Nephron (organoid): ENCODE results near the gene ZNF587.
"Not testable (repeated sequence)": the region's sequence is repeated elsewhere in the genome, so short reads cannot be mapped to it uniquely, and the experiment has no call there.

Experiments
- H3K27ac Mint-ChIP-seq, 3 experiments: 2 replicates each; pipeline ENCODE4 v1.8.0; 2020; ENCODE audit warnings: mixed read lengths in 3 of 3, mild to moderate bottlenecking in 2 of 3, moderate library complexity in 1 of 3
- H3K27me3 Mint-ChIP-seq: 2 replicates; pipeline ENCODE4 v1.8.0; 2021; ENCODE audit warnings: low read depth, mild to moderate bottlenecking, moderate library complexity, mixed read lengths
- H3K36me3 Mint-ChIP-seq: 2 replicates; pipeline ENCODE4 v1.8.0; 2020; ENCODE audit warnings: low read depth, mixed read lengths
- H3K4me1 Mint-ChIP-seq: 2 replicates; pipeline ENCODE4 v1.8.0; 2020; ENCODE audit warnings: mixed read lengths
- H3K4me3 Mint-ChIP-seq, 3 experiments: 2 replicates each; pipeline ENCODE4 v1.8.0; 2020; ENCODE audit warnings: mild to moderate bottlenecking in 3 of 3, mixed read lengths in 3 of 3, moderate library complexity in 2 of 3
- H3K9me3 Mint-ChIP-seq: 2 replicates; pipeline ENCODE4 v1.8.0; 2020; ENCODE audit warnings: mixed read lengths
- CTCF ChIP-seq, 3 experiments: fragments of 200-600 bp; sonication (generic); IDR thresholded peaks; one replicate each; pipeline ENCODE4 v1.5.0; 2021; ENCODE audit warnings: antibody characterized with exemption in 3 of 3; ENCODE audit not compliant: unreplicated experiment in 3 of 3

Gene ZNF587

GRCh38 chr19:57886046-57886445 is 36.4 kb downstream of the ZNF587 start:
- Mint-ChIP-seq H3K9me3 (peaks cover 59% of the 10 kb centered on the region), H3K27ac (no peak overlapping the region), H3K36me3 (peaks cover 77% of the 10 kb centered on the region), H3K4me3 (peak overlapping the region in 2 of 3 experiments; percentile 16 to 49), H3K4me1 (peaks cover 13% of the 10 kb centered on the region), H3K27me3 (no peaks in the 10 kb centered on the region)
- no peak for TF ChIP-seq CTCF (IDR thresholded peaks at IDR 0.05; ENCODE audit: unreplicated experiment in 3 of 3)

- H3K36me3 Mint-ChIP-seq, result peaks cover 81% of the 10 kb centered on the region
- no peaks in the 10 kb centered on the region for H3K27me3 Mint-ChIP-seq
- H3K4me1 Mint-ChIP-seq, result peaks cover 13% of the 10 kb centered on the region
- no peak for TF ChIP-seq CTCF (IDR thresholded peaks at IDR 0.05; ENCODE audit: unreplicated experiment in 3 of 3)
- H3K9me3 Mint-ChIP-seq, result peaks cover 62% of the 10 kb centered on the region
- H3K4me3 Mint-ChIP-seq, result peak overlapping the region; percentile 86 to 96 (median 92)
- peak overlapping the region; percentile 38 to 58 (median 56) for H3K27ac Mint-ChIP-seq
Measured at GRCh38 chr19:57887195-57887941, 37.7 kb downstream of the ZNF587 start.

- no peaks in the 10 kb centered on the region for H3K27me3 Mint-ChIP-seq
- peaks cover 74% of the 10 kb centered on the region for H3K36me3 Mint-ChIP-seq
- TF ChIP-seq CTCF (IDR thresholded peaks at IDR 0.05; ENCODE audit: unreplicated experiment in 3 of 3), result no peak
- peaks cover 57% of the 10 kb centered on the region for H3K9me3 Mint-ChIP-seq
- H3K27ac Mint-ChIP-seq, result peak overlapping the region; percentile 15 to 58 (median 56)
- H3K4me3 Mint-ChIP-seq, result peak overlapping the region; percentile 86 to 96 (median 92)
- peaks cover 13% of the 10 kb centered on the region for H3K4me1 Mint-ChIP-seq
Measured at GRCh38 chr19:57888107-57888559, 38.5 kb downstream of the ZNF587 start.

GRCh38 chr19:57888560-57889231 is 39.0 kb downstream of the ZNF587 start, which contains the start of gene ZNF814:
Gene ZNF814, minus strand, starts transcription at chr19:57889037. Its CDS starts 235 bp downstream, at chr19:57888802.
- Mint-ChIP-seq H3K27ac (peak within 1 kb of the TSS; percentile 15 to 58 (median 56)), H3K4me1 (peaks cover 13% of the 10 kb centered on the region), H3K27me3 (no peaks in the 10 kb centered on the region), H3K4me3 (peak within 1 kb of the TSS; percentile 86 to 96 (median 92)), H3K9me3 (peaks cover 52% of the 10 kb centered on the region), H3K36me3 (peaks cover 68% of the 10 kb centered on the region)
- peak; percentile 27 to 56 (median 34) for TF ChIP-seq CTCF (IDR thresholded peaks at IDR 0.05; ENCODE audit: unreplicated experiment in 3 of 3)

- Mint-ChIP-seq H3K9me3 (peaks cover 34% of the 10 kb centered on the region), H3K4me1 (peaks cover 13% of the 10 kb centered on the region), H3K4me3 (peak overlapping the region in 2 of 3 experiments; percentile 17 to 54), H3K36me3 (peaks cover 51% of the 10 kb centered on the region), H3K27ac (peak overlapping the region in 1 of 3 experiments; percentile 7)
- not testable (repeated sequence) for H3K27me3 Mint-ChIP-seq
Measured at GRCh38 chr19:57890706-57891105, 41.0 kb downstream of the ZNF587 start.

- Mint-ChIP-seq H3K9me3 (peaks cover 2% of the 10 kb centered on the region), H3K4me1 (no peaks in the 10 kb centered on the region), H3K27me3 (no peaks in the 10 kb centered on the region), H3K36me3 (peaks cover 30% of the 10 kb centered on the region), H3K27ac (no peak overlapping the region), H3K4me3 (no peak overlapping the region)
- TF ChIP-seq CTCF (IDR thresholded peaks at IDR 0.05; ENCODE audit: unreplicated experiment in 3 of 3), result no peak
Measured at GRCh38 chr19:57900311-57900710, 50.7 kb downstream of the ZNF587 start.
